Subcutaneous adipose tissue (tissue), 4 donors: Measurements from ENCODE around the gene KRT40. TPM values are rescaled to one million over a fixed set of nuclear protein-coding genes. Genes with fewer than 3 reads are reported as not detected.

Experiments used
- total RNA-seq, 4 donors: library from RNA; depleted of rRNA; stranded (reverse); fragments of >200 nt; gene quantifications; one replicate each; pipeline ENCODE4 v1.1.0, GENCODE V29; 2016
- TF ChIP-seq, protein P1 (sequence below): fragments of 450-650 bp; IDR thresholded peaks from one replicate; pipeline ENCODE4 v1.5.1; 2016; ENCODE audit warnings: low read depth, mild to moderate bottlenecking, control low read depth, antibody characterized with exemption, moderate library complexity

The KRT40 gene
- total RNA-seq, 4 donors from 2014 or later = not detected

DNA sequence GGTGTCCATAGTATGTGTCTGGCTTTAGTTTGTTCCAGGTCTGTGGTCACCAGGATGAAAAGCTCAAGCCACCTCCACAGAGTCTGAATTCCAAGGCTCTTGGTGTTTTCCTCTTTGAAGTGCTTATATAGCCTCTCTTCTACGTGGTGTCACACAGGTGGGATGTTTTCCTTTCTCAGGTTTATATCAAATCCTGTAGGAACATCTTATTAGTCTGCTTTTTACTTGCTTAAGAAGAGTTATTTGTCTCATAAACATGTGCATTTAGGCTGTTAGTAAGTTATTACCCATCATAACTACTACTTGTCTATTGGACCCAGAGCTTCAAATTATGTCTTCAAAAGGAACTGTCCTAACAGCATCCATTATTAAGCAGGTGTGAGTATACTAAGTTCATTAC, 17.3 kb downstream of the KRT40 start, which contains the start of gene KRT39:
Gene KRT39, minus strand, starts transcription at position 101 of the 400 bp plus-strand sequence. Its CDS starts 92 bp downstream, at position 9.
- TF ChIP-seq, protein P1, sequence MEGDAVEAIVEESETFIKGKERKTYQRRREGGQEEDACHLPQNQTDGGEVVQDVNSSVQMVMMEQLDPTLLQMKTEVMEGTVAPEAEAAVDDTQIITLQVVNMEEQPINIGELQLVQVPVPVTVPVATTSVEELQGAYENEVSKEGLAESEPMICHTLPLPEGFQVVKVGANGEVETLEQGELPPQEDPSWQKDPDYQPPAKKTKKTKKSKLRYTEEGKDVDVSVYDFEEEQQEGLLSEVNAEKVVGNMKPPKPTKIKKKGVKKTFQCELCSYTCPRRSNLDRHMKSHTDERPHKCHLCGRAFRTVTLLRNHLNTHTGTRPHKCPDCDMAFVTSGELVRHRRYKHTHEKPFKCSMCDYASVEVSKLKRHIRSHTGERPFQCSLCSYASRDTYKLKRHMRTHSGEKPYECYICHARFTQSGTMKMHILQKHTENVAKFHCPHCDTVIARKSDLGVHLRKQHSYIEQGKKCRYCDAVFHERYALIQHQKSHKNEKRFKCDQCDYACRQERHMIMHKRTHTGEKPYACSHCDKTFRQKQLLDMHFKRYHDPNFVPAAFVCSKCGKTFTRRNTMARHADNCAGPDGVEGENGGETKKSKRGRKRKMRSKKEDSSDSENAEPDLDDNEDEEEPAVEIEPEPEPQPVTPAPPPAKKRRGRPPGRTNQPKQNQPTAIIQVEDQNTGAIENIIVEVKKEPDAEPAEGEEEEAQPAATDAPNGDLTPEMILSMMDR = no peak

DNA sequence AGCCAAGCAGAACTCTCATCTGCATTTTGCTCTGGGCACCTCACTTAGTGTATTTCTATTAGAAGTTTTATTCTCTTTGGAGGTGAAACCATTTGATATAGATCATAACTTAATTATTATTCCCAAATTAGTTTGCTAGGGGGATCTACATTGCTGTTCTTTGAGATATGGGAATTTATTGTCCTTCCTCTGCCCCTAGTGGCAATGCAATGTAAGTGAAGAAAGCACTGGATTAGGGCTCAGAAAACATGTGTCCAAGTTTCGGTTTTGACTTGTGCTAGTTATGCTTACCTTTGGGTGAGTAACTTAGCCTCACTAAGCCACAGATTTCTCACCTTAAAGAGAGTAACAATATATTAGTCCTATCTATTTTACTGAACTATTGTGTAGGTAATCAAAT, 20.3 kb downstream of the KRT40 start:
- TF ChIP-seq, protein P1 = no peak

DNA sequence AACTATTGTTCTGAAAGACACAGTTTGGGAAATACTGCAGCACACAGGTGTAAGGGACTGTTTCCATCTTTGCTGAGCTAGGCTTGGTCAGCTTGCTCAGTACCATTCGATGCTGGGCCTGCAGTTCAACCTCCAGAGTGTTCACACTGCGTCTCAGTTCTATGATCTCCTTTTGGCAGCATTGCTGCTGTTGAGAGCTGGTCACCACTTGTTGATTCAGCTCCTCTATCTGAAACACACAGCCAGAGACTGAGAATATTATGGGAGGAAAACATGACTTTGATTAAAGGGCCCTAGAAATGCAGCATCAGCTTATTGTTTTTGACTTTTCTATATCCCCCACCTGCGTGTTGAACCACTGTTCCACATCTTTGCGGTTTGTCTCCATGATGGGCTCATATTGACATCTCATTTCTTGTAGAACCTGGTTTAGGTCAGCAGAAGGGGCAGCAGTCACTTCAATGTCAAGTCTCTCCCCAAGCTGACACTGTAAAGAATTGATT, 22.0 kb downstream of the KRT40 start:
- TF ChIP-seq, protein P1 = no peak

DNA sequence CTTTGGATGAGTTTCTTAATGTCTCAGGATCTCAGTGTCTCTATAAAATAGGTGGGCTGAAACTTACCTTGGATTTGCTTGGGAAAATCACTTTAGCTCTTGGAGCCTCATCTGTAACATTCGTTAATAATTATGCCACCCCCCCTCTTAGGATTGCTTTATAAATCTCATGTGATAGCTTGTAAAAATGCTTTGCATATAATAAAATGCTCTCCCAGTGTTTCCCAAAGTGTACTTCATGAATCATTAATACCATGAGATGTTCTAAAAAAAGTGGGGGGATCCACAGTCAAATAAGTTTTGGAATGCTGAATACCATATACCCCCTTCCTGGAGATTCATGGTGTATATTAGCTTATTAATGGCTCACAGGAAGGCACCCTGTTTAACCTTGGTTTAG, 22.5 kb downstream of the KRT40 start:
- TF ChIP-seq, protein P1 = no peak

DNA sequence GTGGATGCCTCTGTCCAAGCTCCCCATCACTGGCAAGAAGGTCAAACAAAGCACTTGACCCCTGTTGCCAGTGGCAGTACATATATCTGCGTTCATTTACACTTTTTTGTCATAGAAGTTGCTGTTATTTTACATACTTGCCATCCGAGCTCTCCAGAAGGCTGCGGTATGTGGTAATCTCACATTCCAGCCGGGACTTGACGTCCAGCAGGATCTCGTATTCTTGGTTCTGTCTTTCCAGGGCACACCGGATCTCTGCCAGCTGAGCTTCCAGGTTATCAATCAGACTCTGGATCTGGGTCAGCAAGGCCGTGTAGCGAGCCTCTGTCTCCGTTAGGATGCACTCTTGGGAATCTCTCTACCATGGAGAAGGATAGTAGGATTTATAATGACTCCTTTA, 24.0 kb downstream of the KRT40 start:
- TF ChIP-seq, protein P1 = no peak

DNA sequence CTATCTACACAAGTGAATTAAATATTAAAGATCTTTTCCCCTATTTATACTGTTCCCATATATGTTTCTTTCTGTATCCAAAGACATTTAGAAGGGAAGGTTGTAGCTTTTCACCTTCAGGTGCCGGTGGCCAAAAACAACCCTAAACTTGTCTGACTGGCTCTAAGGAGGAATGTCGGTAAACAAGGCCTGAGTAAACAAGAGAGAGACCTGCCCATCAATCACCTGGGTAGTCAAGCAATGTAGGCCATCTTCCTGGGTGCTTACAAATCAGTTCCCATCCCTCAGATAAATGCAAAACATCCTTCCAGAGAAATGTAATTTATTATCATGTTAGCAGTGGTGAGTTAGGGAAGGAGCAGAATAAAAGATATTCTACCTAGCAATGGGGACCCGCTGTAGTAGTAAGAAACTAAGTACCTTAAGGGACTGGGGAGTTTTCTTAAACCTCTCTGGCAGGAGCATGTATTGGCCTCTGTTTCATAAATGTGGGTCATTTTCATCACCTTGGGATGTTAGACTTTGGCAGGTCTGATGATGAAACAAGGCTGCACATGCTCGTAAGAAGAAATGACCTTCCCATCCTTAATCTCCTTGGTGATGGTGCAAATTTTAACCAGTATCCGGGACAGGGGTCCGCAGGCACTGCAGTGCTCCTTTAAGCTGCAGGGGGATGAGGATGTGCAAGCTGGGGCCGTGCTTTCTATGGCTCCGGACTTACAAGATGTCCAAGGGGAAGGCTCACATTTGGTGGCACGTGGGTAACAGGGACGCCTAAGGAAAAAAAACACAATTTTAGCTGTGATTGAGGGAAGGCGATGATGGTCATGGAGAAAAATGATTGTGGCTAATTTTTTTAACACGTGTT, 25.8 kb downstream of the KRT40 start:
- TF ChIP-seq, protein P1 = no peak

DNA sequence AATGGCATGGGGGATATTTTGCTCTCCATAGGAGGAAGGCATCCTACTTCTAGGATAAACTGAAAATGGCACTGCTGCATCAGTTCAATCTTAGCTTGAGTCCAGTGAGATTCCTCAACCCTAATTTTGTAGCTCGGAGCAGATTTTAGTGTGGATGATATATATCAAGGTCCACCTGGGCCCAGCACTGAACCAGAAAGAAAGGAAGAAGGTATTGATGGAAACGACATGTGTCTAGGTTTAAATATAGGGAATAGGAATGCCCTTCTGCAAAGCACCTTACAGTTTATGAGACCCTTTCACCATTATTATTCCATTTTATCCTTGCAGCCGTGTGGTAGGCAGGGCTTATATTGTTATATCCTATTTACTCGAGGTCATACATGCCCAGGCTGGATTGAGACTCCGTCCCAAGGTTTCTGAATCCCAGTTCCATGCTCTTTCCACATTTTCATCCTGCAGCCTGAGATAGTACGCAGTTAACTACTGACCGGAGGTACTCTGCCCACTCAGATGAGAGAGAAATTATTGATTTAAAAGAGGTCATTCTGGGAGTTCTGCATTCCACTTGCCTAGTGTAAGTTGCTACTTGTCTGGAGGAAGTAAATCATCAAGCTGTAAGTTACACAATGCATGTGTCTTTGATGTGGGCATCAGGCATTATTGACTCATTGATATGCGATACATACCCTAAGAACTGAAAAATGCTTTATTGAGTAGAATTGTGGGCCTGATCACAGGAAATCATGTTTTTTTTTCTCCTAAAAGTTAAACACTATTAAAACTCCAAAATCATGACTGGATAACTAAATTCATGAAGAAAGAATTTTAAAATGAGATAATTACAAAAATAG, 27.5 kb downstream of the KRT40 start:
- TF ChIP-seq, protein P1 = no peak
